Measurements from ENCODE around the gene POU6F2.

DNA sequence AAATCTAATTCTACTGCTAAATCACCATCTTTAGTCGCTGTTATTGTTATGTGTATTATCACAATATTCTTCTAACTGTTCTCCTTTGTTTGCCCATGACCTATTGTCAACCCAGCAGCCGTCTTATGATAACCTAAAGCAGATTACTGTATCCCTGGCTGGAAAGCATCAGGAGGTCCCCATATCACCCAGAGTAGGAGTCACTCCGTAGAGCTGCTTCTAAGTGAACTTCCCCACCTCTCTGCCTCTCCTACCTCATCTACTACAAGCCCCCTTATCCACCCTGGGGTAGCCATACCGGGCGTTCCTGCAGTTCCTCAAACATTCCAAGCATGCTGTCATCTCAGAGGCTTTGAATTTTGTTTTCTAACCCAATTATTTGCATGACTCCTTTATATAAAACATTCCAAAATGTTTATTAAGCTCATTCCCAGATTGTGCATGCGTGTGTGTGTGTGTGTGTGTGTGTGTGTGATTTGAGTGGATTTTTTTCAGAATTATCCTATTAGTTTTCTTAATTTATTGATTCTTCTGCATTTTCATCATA is 39.7 kb downstream of the POU6F2 start:
- TF ChIP-seq HOXA7 (CRISPR knock-in tag; IDR thresholded peaks at IDR 0.05) (no peak), MYC (IDR thresholded peaks at IDR 0.05; ENCODE audit: borderline replicate concordance, low read length) (no peak), ZSCAN20 (CRISPR knock-in tag; IDR thresholded peaks at IDR 0.05) (no peak), RARB (CRISPR knock-in tag; IDR thresholded peaks at IDR 0.05) (no peak), ESRRA (IDR thresholded peaks at IDR 0.05; ENCODE audit: borderline replicate concordance, low read length) (no peak), POLR2A (IDR thresholded peaks at IDR 0.05; ENCODE audit: low read length) (no peak), HOXB5 (CRISPR knock-in tag; IDR thresholded peaks at IDR 0.05) (no peak), POLR2AphosphoS2 (conservative IDR thresholded peaks at IDR 0.05; ENCODE audit: low read length) (no peak)
- TF ChIP-seq, protein P1, sequence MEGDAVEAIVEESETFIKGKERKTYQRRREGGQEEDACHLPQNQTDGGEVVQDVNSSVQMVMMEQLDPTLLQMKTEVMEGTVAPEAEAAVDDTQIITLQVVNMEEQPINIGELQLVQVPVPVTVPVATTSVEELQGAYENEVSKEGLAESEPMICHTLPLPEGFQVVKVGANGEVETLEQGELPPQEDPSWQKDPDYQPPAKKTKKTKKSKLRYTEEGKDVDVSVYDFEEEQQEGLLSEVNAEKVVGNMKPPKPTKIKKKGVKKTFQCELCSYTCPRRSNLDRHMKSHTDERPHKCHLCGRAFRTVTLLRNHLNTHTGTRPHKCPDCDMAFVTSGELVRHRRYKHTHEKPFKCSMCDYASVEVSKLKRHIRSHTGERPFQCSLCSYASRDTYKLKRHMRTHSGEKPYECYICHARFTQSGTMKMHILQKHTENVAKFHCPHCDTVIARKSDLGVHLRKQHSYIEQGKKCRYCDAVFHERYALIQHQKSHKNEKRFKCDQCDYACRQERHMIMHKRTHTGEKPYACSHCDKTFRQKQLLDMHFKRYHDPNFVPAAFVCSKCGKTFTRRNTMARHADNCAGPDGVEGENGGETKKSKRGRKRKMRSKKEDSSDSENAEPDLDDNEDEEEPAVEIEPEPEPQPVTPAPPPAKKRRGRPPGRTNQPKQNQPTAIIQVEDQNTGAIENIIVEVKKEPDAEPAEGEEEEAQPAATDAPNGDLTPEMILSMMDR (IDR thresholded peaks at IDR 0.05), result no peak
- TF ChIP-seq, protein P2, sequence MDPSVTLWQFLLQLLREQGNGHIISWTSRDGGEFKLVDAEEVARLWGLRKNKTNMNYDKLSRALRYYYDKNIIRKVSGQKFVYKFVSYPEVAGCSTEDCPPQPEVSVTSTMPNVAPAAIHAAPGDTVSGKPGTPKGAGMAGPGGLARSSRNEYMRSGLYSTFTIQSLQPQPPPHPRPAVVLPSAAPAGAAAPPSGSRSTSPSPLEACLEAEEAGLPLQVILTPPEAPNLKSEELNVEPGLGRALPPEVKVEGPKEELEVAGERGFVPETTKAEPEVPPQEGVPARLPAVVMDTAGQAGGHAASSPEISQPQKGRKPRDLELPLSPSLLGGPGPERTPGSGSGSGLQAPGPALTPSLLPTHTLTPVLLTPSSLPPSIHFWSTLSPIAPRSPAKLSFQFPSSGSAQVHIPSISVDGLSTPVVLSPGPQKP (IDR thresholded peaks at IDR 0.05; ENCODE audit: low read depth, low read length), result no peak
- TF ChIP-seq, protein P3, sequence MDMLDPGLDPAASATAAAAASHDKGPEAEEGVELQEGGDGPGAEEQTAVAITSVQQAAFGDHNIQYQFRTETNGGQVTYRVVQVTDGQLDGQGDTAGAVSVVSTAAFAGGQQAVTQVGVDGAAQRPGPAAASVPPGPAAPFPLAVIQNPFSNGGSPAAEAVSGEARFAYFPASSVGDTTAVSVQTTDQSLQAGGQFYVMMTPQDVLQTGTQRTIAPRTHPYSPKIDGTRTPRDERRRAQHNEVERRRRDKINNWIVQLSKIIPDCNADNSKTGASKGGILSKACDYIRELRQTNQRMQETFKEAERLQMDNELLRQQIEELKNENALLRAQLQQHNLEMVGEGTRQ (IDR thresholded peaks at IDR 0.05), result no peak
